SK-N-SH (cell line): Measurements from ENCODE around the gene BRICD5. TPM values are rescaled to one million over a fixed set of nuclear protein-coding genes. Genes with fewer than 3 reads are reported as not detected.
A peak's percentile ranks its signal among the peaks of the same experiment; 100 is the strongest.

Experiments
- CTCF ChIA-PET: fragments of 300-600, 350-600 bp; formaldehyde crosslinking; extraction: SDS; loops from one replicate; lab custom pipeline; 2021; lab: Yijun Ruan, JAX
- POLR2A ChIA-PET: fragments of 350-600 bp; sonication (Branson Sonifier 250); formaldehyde crosslinking; extraction: SDS; loops from one replicate; lab custom pipeline; 2020; ENCODE audit warnings: antibody characterized with exemption, inconsistent platforms; lab: Yijun Ruan, JAX
- DNase-seq: peaks from one replicate; pipeline ENCODE4 v3.0.0; 2012
- H2AFZ ChIP-seq: fragments of 200-600 bp; sonication (generic); 2 replicates; pipeline ENCODE4 v1.8.1; 2016; ENCODE audit warnings: antibody characterized with exemption, mild to moderate bottlenecking, low read depth
- H3F3A ChIP-seq: fragments of 200-600 bp; sonication (generic); replicated peaks from 2 replicates; pipeline ENCODE3; 2016; ENCODE audit warnings: antibody characterized with exemption, mild to moderate bottlenecking; ENCODE audit not compliant: insufficient read depth
- H3K27ac ChIP-seq, 2 experiments: fragments of 200-500 bp in 1 of 2; fragments of 200-600 bp in 1 of 2; sonication (Bioruptor generic) in 1 of 2; sonication (generic), shearing (Covaris generic) in 1 of 2; 2 replicates each; pipeline versions ENCODE4 v1.5.1 to v1.6.1; 2014 to 2016; ENCODE audit warnings: low read depth in 2 of 2, inconsistent platforms in 1 of 2, low read length in 1 of 2, mild to moderate bottlenecking in 1 of 2, mixed read lengths in 1 of 2
- H3K27me3 ChIP-seq: fragments of 200-600 bp; sonication (generic), shearing (Covaris generic); 2 replicates; pipeline ENCODE4 v1.6.1; 2016; ENCODE audit warnings: mixed run types; ENCODE audit not compliant: insufficient read depth
- H3K36me3 ChIP-seq, 2 experiments: fragments of 200-500 bp in 1 of 2; fragments of 200-600 bp in 1 of 2; sonication (Bioruptor generic) in 1 of 2; sonication (generic) in 1 of 2; replicated peaks in 1 of 2; 2 replicates each; pipeline versions ENCODE3 to v1.5.1; 2014 to 2016; ENCODE audit warnings: low read length in 1 of 2, mild to moderate bottlenecking in 1 of 2; ENCODE audit not compliant: insufficient read depth in 2 of 2, control insufficient read depth in 1 of 2
- H3K4me1 ChIP-seq, 2 experiments: fragments of 200-500 bp in 1 of 2; fragments of 200-600 bp in 1 of 2; sonication (Bioruptor generic) in 1 of 2; sonication (generic), shearing (Covaris generic) in 1 of 2; 2 replicates each; pipeline versions ENCODE4 v1.5.1 to v1.6.1; 2014 to 2016; ENCODE audit warnings: low read depth in 1 of 2, low read length in 1 of 2, mixed run types in 1 of 2; ENCODE audit not compliant: insufficient read depth in 2 of 2, control insufficient read depth in 1 of 2
- H3K4me2 ChIP-seq: fragments of 200-600 bp; sonication (generic), shearing (Covaris generic); 2 replicates; pipeline ENCODE4 v1.6.1; 2017; ENCODE audit warnings: mixed run types
- H3K4me3 ChIP-seq, 2 experiments: fragments of 200-500 bp in 1 of 2; fragments of 200-600 bp in 1 of 2; sonication (Bioruptor generic) in 1 of 2; sonication (generic), shearing (Covaris generic) in 1 of 2; 2 replicates each; pipeline versions ENCODE4 v1.5.1 to v1.8.1; 2014 to 2016; ENCODE audit warnings: low read depth in 2 of 2, inconsistent platforms in 1 of 2, low read length in 1 of 2, mild to moderate bottlenecking in 1 of 2, mixed read lengths in 1 of 2, moderate library complexity in 1 of 2
- H3K79me2 ChIP-seq: fragments of 200-600 bp; sonication (generic); 2 replicates; pipeline ENCODE4 v1.8.1; 2017; ENCODE audit warnings: mild to moderate bottlenecking; ENCODE audit not compliant: insufficient read depth
- H3K9ac ChIP-seq: fragments of 200-600 bp; sonication (generic); 2 replicates; pipeline ENCODE4 v1.6.1; 2017; ENCODE audit warnings: mixed run types
- H3K9me2 ChIP-seq: fragments of 200-600 bp; sonication (generic); 2 replicates; pipeline ENCODE4 v1.6.1; 2017; ENCODE audit warnings: mixed run types
- H3K9me3 ChIP-seq: fragments of 200-600 bp; sonication (generic); 2 replicates; pipeline ENCODE4 v1.6.1; 2017; ENCODE audit warnings: mixed run types, mild to moderate bottlenecking, moderate library complexity
- H4K20me1 ChIP-seq: fragments of 200-600 bp; sonication (generic); 2 replicates; pipeline ENCODE4 v1.6.1; 2017; ENCODE audit warnings: mild to moderate bottlenecking, mixed run types; ENCODE audit not compliant: insufficient read depth
- CHD2 ChIP-seq: fragments of 150-350 bp; IDR thresholded peaks from 2 replicates; pipeline ENCODE4 v1.6.1; 2018; ENCODE audit warnings: low read length; ENCODE audit not compliant: partially characterized antibody
- ELF1 ChIP-seq: IDR thresholded peaks from 2 replicates; pipeline ENCODE4 v1.4.0; 2012
- EZH2phosphoT487 ChIP-seq: fragments of 200-600 bp; sonication (generic); IDR thresholded peaks from 2 replicates; pipeline ENCODE4 v1.6.1; 2017; ENCODE audit warnings: low read depth, mixed run types, mild to moderate bottlenecking, antibody characterized with exemption, moderate library complexity, borderline replicate concordance
- FOXJ3 ChIP-seq: sonication (generic); formaldehyde crosslinking; IDR thresholded peaks from 2 replicates; pipeline ENCODE4 v1.5.1; 2020; ENCODE audit warnings: mild to moderate bottlenecking, missing genetic modification reagents
- GATA2 ChIP-seq: sonication (generic); formaldehyde crosslinking; IDR thresholded peaks from 2 replicates; pipeline ENCODE4 v1.5.0; 2020; ENCODE audit warnings: mild to moderate bottlenecking, missing genetic modification reagents
- MEF2A ChIP-seq: IDR thresholded peaks from 2 replicates; pipeline ENCODE4 v1.4.0; 2012; ENCODE audit warnings: low read depth, borderline replicate concordance
- NFIC ChIP-seq: IDR thresholded peaks from 2 replicates; pipeline ENCODE4 v1.4.0; 2012; ENCODE audit warnings: borderline replicate concordance
- NRF1 ChIP-seq: IDR thresholded peaks from 2 replicates; pipeline ENCODE4 v1.6.1; 2012; ENCODE audit warnings: low read depth, mild to moderate bottlenecking, low read length
- POLR2AphosphoS5 ChIP-seq: IDR thresholded peaks from 2 replicates; pipeline ENCODE4 v1.6.1; 2012; ENCODE audit warnings: low read depth, low read length
- RAD21 ChIP-seq: IDR thresholded peaks from 2 replicates; pipeline ENCODE4 v1.6.1; 2012; ENCODE audit warnings: mild to moderate bottlenecking, low read length
- RFX5 ChIP-seq: IDR thresholded peaks from 2 replicates; pipeline ENCODE4 v1.6.1; 2012; ENCODE audit warnings: mild to moderate bottlenecking, improper control_type of control experiment, low read length
- RXRA ChIP-seq: IDR thresholded peaks from 2 replicates; pipeline ENCODE4 v1.4.0; 2012; ENCODE audit warnings: low read depth, mild to moderate bottlenecking, borderline replicate concordance
- SIN3A ChIP-seq: IDR thresholded peaks from 2 replicates; pipeline ENCODE4 v1.6.1; 2012; ENCODE audit warnings: low read depth, mild to moderate bottlenecking, low read length, moderate library complexity, borderline replicate concordance
- TAF1 ChIP-seq: IDR thresholded peaks from 2 replicates; pipeline ENCODE4 v1.6.1; 2012; ENCODE audit warnings: low read depth, mild to moderate bottlenecking, low read length, moderate library complexity, borderline replicate concordance
- TCF12 ChIP-seq: IDR thresholded peaks from 2 replicates; pipeline ENCODE4 v1.4.0; 2012
- TEAD4 ChIP-seq: IDR thresholded peaks from 2 replicates; pipeline ENCODE4 v1.4.0; 2012; ENCODE audit warnings: mild to moderate bottlenecking, borderline replicate concordance; ENCODE audit not compliant: insufficient read depth
- YY1 ChIP-seq: IDR thresholded peaks from 2 replicates; pipeline ENCODE4 v1.4.0; 2012; ENCODE audit warnings: low read depth, mild to moderate bottlenecking
- WGBS: methylation state at CpG from one replicate; pipeline ENCODE4 v1.1.6; 2017; ENCODE audit warnings: low lambda C conversion rate; 5-methylcytosine and 5-hydroxymethylcytosine counted together
- polyA plus RNA-seq, 3 experiments: library from polyadenylated mRNA; depleted of rRNA; stranded (reverse); fragments of >200 nt; gene quantifications; 2 replicates each; pipeline ENCODE4 v1.2.3, GENCODE V29; 2012
- TF ChIP-seq, protein P1 (sequence below): IDR thresholded peaks from 2 replicates; pipeline ENCODE4; 2012
- TF ChIP-seq, protein P2 (sequence below): fragments of 200-600 bp; sonication (generic); IDR thresholded peaks from 2 replicates; pipeline ENCODE4 v1.6.1; 2017; ENCODE audit warnings: antibody characterized with exemption, mild to moderate bottlenecking, moderate library complexity
- TF ChIP-seq, protein P3 (sequence below): fragments of 150-350 bp; IDR thresholded peaks from 2 replicates; pipeline ENCODE4 v1.6.1; 2016; ENCODE audit warnings: mild to moderate bottlenecking, low read depth, low read length
- TF ChIP-seq, protein P4 (sequence below): IDR thresholded peaks from 2 replicates; pipeline ENCODE4 v1.4.0; 2012; ENCODE audit warnings: low read depth
- TF ChIP-seq, protein P5 (sequence below): IDR thresholded peaks from 2 replicates; pipeline ENCODE4 v1.4.0; 2012; ENCODE audit warnings: low read depth, borderline replicate concordance
- TF ChIP-seq, protein P6 (sequence below): fragments of 150-350 bp; IDR thresholded peaks from 2 replicates; pipeline ENCODE4 v1.6.1; 2017; ENCODE audit warnings: antibody characterized with exemption, low read length, low read depth, borderline replicate concordance

BRICD5 gene
- polyA plus RNA-seq, 1 of the 3 experiments (the other 2 are of a cell fraction), result 2.3 TPM

DNA sequence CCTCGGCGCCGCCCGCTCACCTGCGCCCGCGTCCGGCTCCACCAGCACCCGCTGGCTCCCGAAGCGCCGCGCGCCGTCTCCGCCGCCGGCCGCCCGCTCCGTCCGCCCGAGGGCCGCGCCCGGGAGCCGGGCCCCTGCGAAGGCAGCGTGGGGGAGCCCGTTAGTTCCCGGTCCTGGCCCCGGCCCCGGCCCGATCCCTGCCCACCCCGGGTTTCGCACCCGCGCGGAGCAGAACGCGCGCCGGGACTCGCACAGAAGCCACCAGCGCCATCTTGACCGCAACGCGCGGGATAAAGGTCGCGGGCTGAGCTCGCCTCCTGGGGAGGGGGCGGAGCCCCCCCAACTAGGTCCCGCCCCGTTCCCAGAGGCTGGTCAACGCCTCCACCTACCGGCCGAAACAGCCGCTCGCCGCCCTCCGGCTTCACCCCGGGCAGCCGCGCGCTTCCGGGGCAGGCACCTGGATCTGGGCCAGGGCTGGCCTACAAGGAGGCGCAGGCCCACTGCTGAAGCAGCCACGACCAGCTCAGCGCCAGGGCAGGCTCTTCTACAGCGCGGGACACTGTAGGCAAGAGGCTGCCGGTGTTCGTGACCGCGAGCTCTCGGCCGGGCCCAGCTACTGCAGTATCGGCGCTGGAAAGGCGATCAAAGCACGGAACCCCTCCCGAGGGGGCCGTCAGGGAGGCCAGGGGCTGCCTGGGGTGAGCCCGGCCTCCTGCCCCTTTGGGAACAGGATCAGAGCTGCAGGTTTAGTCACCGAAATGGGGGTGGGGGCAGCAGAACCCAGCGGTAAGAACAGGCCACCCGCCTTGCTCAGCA lies 40.8 kb upstream of the BRICD5 start, which contains the start of gene ECI1:
TSS of gene ECI1 (minus strand) at position 292 of the 816 bp plus-strand sequence. CDS start at position 271, 21 bp downstream.
- CTCF ChIA-PET, result interaction anchor here (0.7 to 3.5 kb wide), 21 partner anchors 10 to 250 kb away, joined by 3 to 33 read pairs (median 5); partner anchors contain the start of genes ABCA3, CASKIN1, DNASE1L2 and MLST8
- H2AFZ ChIP-seq, result peak within 1 kb of the TSS; percentile 75; the same call in 1 of the 2 replicates
- WGBS, result under 1% methylated on average over 17 of the region's 88 CpGs
- TF ChIP-seq TEAD4 (no peak), GATA2 (no peak), EZH2phosphoT487 (no peak), YY1 (peak; percentile 88), SIN3A (peak; percentile 71; the same call in 1 of the 2 replicates), TCF12 (no peak), TAF1 (peak; percentile 93), RFX5 (no peak), FOXJ3 (CRISPR knock-in tag) (peak; percentile 54; the same call in 1 of the 2 replicates), NFIC (peak; percentile 95), POLR2AphosphoS5 (peak; percentile 65), ELF1 (peak; percentile 78), RAD21 (peak; percentile 53), CHD2 (peak; percentile 69), NRF1 (peak; percentile 42; the same call in 1 of the 2 replicates), MEF2A (no peak), RXRA (no peak)
- TF ChIP-seq, protein P1, sequence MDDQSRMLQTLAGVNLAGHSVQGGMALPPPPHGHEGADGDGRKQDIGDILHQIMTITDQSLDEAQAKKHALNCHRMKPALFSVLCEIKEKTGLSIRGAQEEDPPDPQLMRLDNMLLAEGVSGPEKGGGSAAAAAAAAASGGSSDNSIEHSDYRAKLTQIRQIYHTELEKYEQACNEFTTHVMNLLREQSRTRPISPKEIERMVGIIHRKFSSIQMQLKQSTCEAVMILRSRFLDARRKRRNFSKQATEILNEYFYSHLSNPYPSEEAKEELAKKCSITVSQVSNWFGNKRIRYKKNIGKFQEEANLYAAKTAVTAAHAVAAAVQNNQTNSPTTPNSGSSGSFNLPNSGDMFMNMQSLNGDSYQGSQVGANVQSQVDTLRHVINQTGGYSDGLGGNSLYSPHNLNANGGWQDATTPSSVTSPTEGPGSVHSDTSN, result no peak
- TF ChIP-seq, protein P2, sequence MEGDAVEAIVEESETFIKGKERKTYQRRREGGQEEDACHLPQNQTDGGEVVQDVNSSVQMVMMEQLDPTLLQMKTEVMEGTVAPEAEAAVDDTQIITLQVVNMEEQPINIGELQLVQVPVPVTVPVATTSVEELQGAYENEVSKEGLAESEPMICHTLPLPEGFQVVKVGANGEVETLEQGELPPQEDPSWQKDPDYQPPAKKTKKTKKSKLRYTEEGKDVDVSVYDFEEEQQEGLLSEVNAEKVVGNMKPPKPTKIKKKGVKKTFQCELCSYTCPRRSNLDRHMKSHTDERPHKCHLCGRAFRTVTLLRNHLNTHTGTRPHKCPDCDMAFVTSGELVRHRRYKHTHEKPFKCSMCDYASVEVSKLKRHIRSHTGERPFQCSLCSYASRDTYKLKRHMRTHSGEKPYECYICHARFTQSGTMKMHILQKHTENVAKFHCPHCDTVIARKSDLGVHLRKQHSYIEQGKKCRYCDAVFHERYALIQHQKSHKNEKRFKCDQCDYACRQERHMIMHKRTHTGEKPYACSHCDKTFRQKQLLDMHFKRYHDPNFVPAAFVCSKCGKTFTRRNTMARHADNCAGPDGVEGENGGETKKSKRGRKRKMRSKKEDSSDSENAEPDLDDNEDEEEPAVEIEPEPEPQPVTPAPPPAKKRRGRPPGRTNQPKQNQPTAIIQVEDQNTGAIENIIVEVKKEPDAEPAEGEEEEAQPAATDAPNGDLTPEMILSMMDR, result peak; percentile 57
- TF ChIP-seq, protein P3, sequence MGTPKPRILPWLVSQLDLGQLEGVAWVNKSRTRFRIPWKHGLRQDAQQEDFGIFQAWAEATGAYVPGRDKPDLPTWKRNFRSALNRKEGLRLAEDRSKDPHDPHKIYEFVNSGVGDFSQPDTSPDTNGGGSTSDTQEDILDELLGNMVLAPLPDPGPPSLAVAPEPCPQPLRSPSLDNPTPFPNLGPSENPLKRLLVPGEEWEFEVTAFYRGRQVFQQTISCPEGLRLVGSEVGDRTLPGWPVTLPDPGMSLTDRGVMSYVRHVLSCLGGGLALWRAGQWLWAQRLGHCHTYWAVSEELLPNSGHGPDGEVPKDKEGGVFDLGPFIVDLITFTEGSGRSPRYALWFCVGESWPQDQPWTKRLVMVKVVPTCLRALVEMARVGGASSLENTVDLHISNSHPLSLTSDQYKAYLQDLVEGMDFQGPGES, result no peak
- TF ChIP-seq, protein P4, sequence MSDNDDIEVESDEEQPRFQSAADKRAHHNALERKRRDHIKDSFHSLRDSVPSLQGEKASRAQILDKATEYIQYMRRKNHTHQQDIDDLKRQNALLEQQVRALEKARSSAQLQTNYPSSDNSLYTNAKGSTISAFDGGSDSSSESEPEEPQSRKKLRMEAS, result peak; percentile 60; the same call in 1 of the 2 replicates
- TF ChIP-seq, protein P5, sequence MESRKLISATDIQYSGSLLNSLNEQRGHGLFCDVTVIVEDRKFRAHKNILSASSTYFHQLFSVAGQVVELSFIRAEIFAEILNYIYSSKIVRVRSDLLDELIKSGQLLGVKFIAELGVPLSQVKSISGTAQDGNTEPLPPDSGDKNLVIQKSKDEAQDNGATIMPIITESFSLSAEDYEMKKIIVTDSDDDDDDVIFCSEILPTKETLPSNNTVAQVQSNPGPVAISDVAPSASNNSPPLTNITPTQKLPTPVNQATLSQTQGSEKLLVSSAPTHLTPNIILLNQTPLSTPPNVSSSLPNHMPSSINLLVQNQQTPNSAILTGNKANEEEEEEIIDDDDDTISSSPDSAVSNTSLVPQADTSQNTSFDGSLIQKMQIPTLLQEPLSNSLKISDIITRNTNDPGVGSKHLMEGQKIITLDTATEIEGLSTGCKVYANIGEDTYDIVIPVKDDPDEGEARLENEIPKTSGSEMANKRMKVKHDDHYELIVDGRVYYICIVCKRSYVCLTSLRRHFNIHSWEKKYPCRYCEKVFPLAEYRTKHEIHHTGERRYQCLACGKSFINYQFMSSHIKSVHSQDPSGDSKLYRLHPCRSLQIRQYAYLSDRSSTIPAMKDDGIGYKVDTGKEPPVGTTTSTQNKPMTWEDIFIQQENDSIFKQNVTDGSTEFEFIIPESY, result no peak
- TF ChIP-seq, protein P6, sequence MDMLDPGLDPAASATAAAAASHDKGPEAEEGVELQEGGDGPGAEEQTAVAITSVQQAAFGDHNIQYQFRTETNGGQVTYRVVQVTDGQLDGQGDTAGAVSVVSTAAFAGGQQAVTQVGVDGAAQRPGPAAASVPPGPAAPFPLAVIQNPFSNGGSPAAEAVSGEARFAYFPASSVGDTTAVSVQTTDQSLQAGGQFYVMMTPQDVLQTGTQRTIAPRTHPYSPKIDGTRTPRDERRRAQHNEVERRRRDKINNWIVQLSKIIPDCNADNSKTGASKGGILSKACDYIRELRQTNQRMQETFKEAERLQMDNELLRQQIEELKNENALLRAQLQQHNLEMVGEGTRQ, result no peak

More for the DNA sequence above, 40.8 kb upstream of the BRICD5 start, which contains the start of gene ECI1:
- Histone ChIP-seq H3K27ac (peak within 1 kb of the TSS; percentile 73 to 84), H3K79me2 (peaks cover 51% of the 10 kb centered on the region), H3F3A (peaks cover 43% of the 10 kb centered on the region), H3K27me3 (no peaks in the 10 kb centered on the region), H4K20me1 (peaks cover 13% of the 10 kb centered on the region; the same call in 1 of the 2 replicates), H3K4me1 (peaks cover 7 to 13% of the 10 kb centered on the region in 2 experiments; a peak in 1 of 4 replicates), H3K4me2 (peak within 1 kb of the TSS; percentile 89), H3K9me3 (no peaks in the 10 kb centered on the region), H3K9ac (peak within 1 kb of the TSS; percentile 72), H3K9me2 (no peaks in the 10 kb centered on the region), H3K4me3 (peak within 1 kb of the TSS; percentile 50 to 81), H3K36me3 (peaks cover 20 to 43% of the 10 kb centered on the region in 2 experiments)
- POLR2A ChIA-PET, result interaction anchor here (0.6 to 1.8 kb wide), 13 partner anchors 10 to 287 kb away, joined by 3 to 8 read pairs (median 3); partner anchors contain the start of genes RPS2 and TRAF7
- DNase-seq, result peak; percentile 100
